Nephron progenitor cell (in vitro differentiated cells): ENCODE results near the gene GET4.

Experiments
- DNase-seq: peaks from one replicate; pipeline ENCODE4 v3.0.0; 2021
- H3K27ac Mint-ChIP-seq: 2 replicates; pipeline ENCODE4 v1.8.0; 2021; ENCODE audit warnings: mild to moderate bottlenecking, moderate library complexity, mixed read lengths
- H3K27me3 Mint-ChIP-seq: 2 replicates; pipeline ENCODE4 v1.8.0; 2021; ENCODE audit warnings: mild to moderate bottlenecking, low read depth, mixed read lengths; ENCODE audit not compliant: poor library complexity
- H3K36me3 Mint-ChIP-seq: 2 replicates; pipeline ENCODE4 v1.8.0; 2021; ENCODE audit warnings: low read depth, mixed read lengths
- H3K4me1 Mint-ChIP-seq: 2 replicates; pipeline ENCODE4 v1.8.0; 2021; ENCODE audit warnings: mixed read lengths
- H3K4me3 Mint-ChIP-seq: 2 replicates; pipeline ENCODE4 v1.8.0; 2021; ENCODE audit warnings: mild to moderate bottlenecking, moderate library complexity, mixed read lengths
- H3K9me3 Mint-ChIP-seq: 2 replicates; pipeline ENCODE4 v1.8.0; 2021; ENCODE audit warnings: mild to moderate bottlenecking, moderate library complexity, mixed read lengths
- CTCF ChIP-seq: fragments of 200-600 bp; sonication (generic); IDR thresholded peaks from 2 replicates; pipeline ENCODE4 v1.5.0; 2021; ENCODE audit warnings: antibody characterized with exemption

The GET4 gene

GRCh38 chr7:892648-893593, 16.6 kb downstream of the GET4 start:
- Mint-ChIP-seq H3K36me3 (peaks cover 36% of the 10 kb centered on the region), H3K27ac (no peak overlapping the region)

GRCh38 chr7:893686-894085, 17.3 kb downstream of the GET4 start:
- peaks cover 3% of the 10 kb centered on the region for H3K27me3 Mint-ChIP-seq
- DNase-seq: no peak
- no peaks in the 10 kb centered on the region for H3K9me3 Mint-ChIP-seq
- peaks cover 32% of the 10 kb centered on the region for H3K36me3 Mint-ChIP-seq
- H3K27ac Mint-ChIP-seq: no peak overlapping the region
- H3K4me3 Mint-ChIP-seq: no peak overlapping the region
- H3K4me1 Mint-ChIP-seq: no peaks in the 10 kb centered on the region
- no peak for TF ChIP-seq CTCF

More at GRCh38 chr7:892648-893593, 16.6 kb downstream of the GET4 start:
- Mint-ChIP-seq H3K9me3 (no peaks in the 10 kb centered on the region), H3K27me3 (peaks cover 3% of the 10 kb centered on the region), H3K4me3 (no peak overlapping the region), H3K4me1 (no peaks in the 10 kb centered on the region)
- DNase-seq: no peak
- TF ChIP-seq CTCF: no peak

- Mint-ChIP-seq H3K36me3 (peaks cover 32% of the 10 kb centered on the region), H3K27me3 (peaks cover 3% of the 10 kb centered on the region), H3K4me1 (peaks cover under 1% of the 10 kb centered on the region), H3K4me3 (no peak overlapping the region), H3K27ac (no peak overlapping the region), H3K9me3 (no peaks in the 10 kb centered on the region)
- no peak for TF ChIP-seq CTCF
- DNase-seq: no peak
These were observed 18.0 kb downstream of the GET4 start for GRCh38 chr7:894164-894867.

- Mint-ChIP-seq H3K27ac (no peak overlapping the region), H3K9me3 (no peaks in the 10 kb centered on the region), H3K4me3 (no peak overlapping the region), H3K27me3 (peaks cover 3% of the 10 kb centered on the region), H3K36me3 (peaks cover 32% of the 10 kb centered on the region), H3K4me1 (peaks cover 5% of the 10 kb centered on the region)
- no peak for TF ChIP-seq CTCF
- DNase-seq: no peak
These were observed 18.6 kb downstream of the GET4 start for GRCh38 chr7:894927-895450.

GRCh38 chr7:895451-896052, 19.2 kb downstream of the GET4 start:
- Mint-ChIP-seq H3K27ac (no peak overlapping the region), H3K36me3 (peaks cover 31% of the 10 kb centered on the region), H3K27me3 (peaks cover 3% of the 10 kb centered on the region), H3K4me3 (no peak overlapping the region), H3K9me3 (no peaks in the 10 kb centered on the region), H3K4me1 (peaks cover 5% of the 10 kb centered on the region)
- TF ChIP-seq CTCF: no peak
- DNase-seq: no peak
